H9 (cell line): Measurements from ENCODE around the gene WARS2. TPM values are rescaled to one million over a fixed set of nuclear protein-coding genes. Genes with fewer than 3 reads are reported as not detected.

Experiments used
- DNase-seq: peaks from one replicate; pipeline ENCODE4 v3.0.0-alpha.2; 2017
- H2AFZ ChIP-seq: one replicate; pipeline ENCODE4 v1.6.1; 2013; ENCODE audit warnings: mild to moderate bottlenecking, low read length, control low read depth, moderate library complexity
- H2AK5ac ChIP-seq: 2 replicates; pipeline ENCODE4 v1.6.1; 2013; ENCODE audit warnings: low read length, control low read depth, mixed read lengths; ENCODE audit not compliant: insufficient read length
- H2BK120ac ChIP-seq: one replicate; pipeline ENCODE4 v1.6.1; 2013; ENCODE audit warnings: low read depth, mild to moderate bottlenecking, low read length, control low read depth, inconsistent platforms; ENCODE audit not compliant: poor library complexity, severe bottlenecking
- H2BK12ac ChIP-seq: 2 replicates; pipeline ENCODE4 v1.6.1; 2013; ENCODE audit warnings: low read length, control low read depth, mixed read lengths, low read depth; ENCODE audit not compliant: insufficient read length
- H2BK15ac ChIP-seq: 2 replicates; pipeline ENCODE4 v1.6.1; 2013; ENCODE audit warnings: low read depth, low read length, control low read depth
- H2BK20ac ChIP-seq: one replicate; pipeline ENCODE4 v1.6.1; 2013; ENCODE audit warnings: low read depth, mild to moderate bottlenecking, low read length, control low read depth, inconsistent platforms; ENCODE audit not compliant: poor library complexity, severe bottlenecking
- H2BK5ac ChIP-seq: 2 replicates; pipeline ENCODE4 v1.6.1; 2013; ENCODE audit warnings: low read length, control low read depth, mixed read lengths; ENCODE audit not compliant: insufficient read length
- H3K14ac ChIP-seq: 2 replicates; pipeline ENCODE4 v1.6.1; 2013; ENCODE audit warnings: low read length, control low read depth; ENCODE audit not compliant: insufficient read depth
- H3K18ac ChIP-seq: 2 replicates; pipeline ENCODE4 v1.6.1; 2013; ENCODE audit warnings: low read depth, mild to moderate bottlenecking, mixed read lengths, low read length, control low read depth; ENCODE audit not compliant: insufficient read length
- H3K23ac ChIP-seq: 2 replicates; pipeline ENCODE4 v1.6.1; 2013; ENCODE audit warnings: low read length, control low read depth, mixed read lengths, low read depth; ENCODE audit not compliant: insufficient read length
- H3K23me2 ChIP-seq: 2 replicates; pipeline ENCODE4 v1.6.1; 2013; ENCODE audit warnings: low read depth, mild to moderate bottlenecking, mixed read lengths, low read length, control low read depth; ENCODE audit not compliant: insufficient read length, poor library complexity, severe bottlenecking
- H3K27ac ChIP-seq: 2 replicates; pipeline ENCODE4 v1.5.1; 2013; ENCODE audit warnings: low read length, control low read depth, mixed read lengths, low read depth; ENCODE audit not compliant: insufficient read length
- H3K27me3 ChIP-seq: 2 replicates; pipeline ENCODE4 v1.6.1; 2013; ENCODE audit warnings: low read length, control low read depth, inconsistent platforms; ENCODE audit not compliant: insufficient read depth
- H3K4ac ChIP-seq: 2 replicates; pipeline ENCODE4 v1.6.1; 2013; ENCODE audit warnings: low read depth, mild to moderate bottlenecking, control low read depth, inconsistent platforms, low read length, moderate library complexity
- H3K4me1 ChIP-seq: 2 replicates; pipeline ENCODE4 v1.6.1; 2013; ENCODE audit warnings: low read length, control low read depth, inconsistent platforms; ENCODE audit not compliant: insufficient read depth
- H3K4me2 ChIP-seq: 2 replicates; pipeline ENCODE4 v1.6.1; 2013; ENCODE audit warnings: low read length, control low read depth, mixed read lengths; ENCODE audit not compliant: insufficient read length, insufficient read depth
- H3K56ac ChIP-seq: 2 replicates; pipeline ENCODE4 v1.6.1; 2013; ENCODE audit warnings: low read depth, mild to moderate bottlenecking, mixed read lengths, low read length, control low read depth; ENCODE audit not compliant: insufficient read length
- H3K79me1 ChIP-seq: 2 replicates; pipeline ENCODE4 v1.6.1; 2013; ENCODE audit warnings: low read depth, mild to moderate bottlenecking, moderate library complexity, low read length, control low read depth, inconsistent platforms; ENCODE audit not compliant: insufficient read depth, poor library complexity, severe bottlenecking
- H3K79me2 ChIP-seq: 2 replicates; pipeline ENCODE4 v1.6.1; 2013; ENCODE audit warnings: low read length, control low read depth, inconsistent platforms; ENCODE audit not compliant: insufficient read depth
- H3K9ac ChIP-seq: 2 replicates; pipeline ENCODE4 v1.6.1; 2013; ENCODE audit warnings: low read length, control low read depth, mixed read lengths; ENCODE audit not compliant: insufficient read length; ENCODE audit errors: extremely low read depth
- H3K9me3 ChIP-seq: one replicate; pipeline ENCODE4 v1.6.1; 2013; ENCODE audit warnings: low read depth, low read length, inconsistent platforms; ENCODE audit not compliant: control insufficient read depth
- H3T11ph ChIP-seq: one replicate; pipeline ENCODE4 v1.6.1; 2013; ENCODE audit warnings: mild to moderate bottlenecking, low read length, control low read depth, inconsistent platforms
- H4K20me1 ChIP-seq: one replicate; pipeline ENCODE4 v1.6.1; 2013; ENCODE audit not compliant: control insufficient read depth, insufficient read length, insufficient read depth
- H4K5ac ChIP-seq: 2 replicates; pipeline ENCODE4 v1.6.1; 2013; ENCODE audit warnings: low read depth, mild to moderate bottlenecking, mixed read lengths, low read length, control low read depth; ENCODE audit not compliant: insufficient read length
- H4K8ac ChIP-seq: replicated peaks from 2 replicates; pipeline ENCODE4 v1.6.1; 2013; ENCODE audit warnings: low read length, control low read depth, mixed read lengths, low read depth; ENCODE audit not compliant: insufficient read length
- H4K91ac ChIP-seq: 2 replicates; pipeline ENCODE4 v1.6.1; 2013; ENCODE audit warnings: low read depth, mild to moderate bottlenecking, moderate library complexity, mixed read lengths, low read length, control low read depth; ENCODE audit not compliant: insufficient read length
- H3K27ac Mint-ChIP-seq, 3 experiments: 2 replicates in 2 of 3; 3 replicates in 1 of 3; pipeline ENCODE4 v1.8.0; 2020 to 2021; ENCODE audit warnings: mixed read lengths in 3 of 3, mild to moderate bottlenecking in 1 of 3, moderate library complexity in 1 of 3
- H3K27me3 Mint-ChIP-seq: 2 replicates; pipeline ENCODE4 v1.8.0; 2021; ENCODE audit warnings: low read depth, mild to moderate bottlenecking, moderate library complexity, mixed read lengths
- H3K36me3 Mint-ChIP-seq, 3 experiments: 2 replicates in 2 of 3; 3 replicates in 1 of 3; pipeline ENCODE4 v1.8.0; 2020 to 2021; ENCODE audit warnings: low read depth in 3 of 3, mixed read lengths in 3 of 3; ENCODE audit not compliant: insufficient read depth in 1 of 3
- H3K4me1 Mint-ChIP-seq, 2 experiments: 2 replicates each; pipeline ENCODE4 v1.8.0; 2020; ENCODE audit warnings: mixed read lengths in 2 of 2
- H3K4me3 Mint-ChIP-seq, 2 experiments: 2 replicates in 1 of 2; 3 replicates in 1 of 2; pipeline ENCODE4 v1.8.0; 2020 to 2021; ENCODE audit warnings: mild to moderate bottlenecking in 2 of 2, mixed read lengths in 2 of 2, moderate library complexity in 1 of 2
- H3K9me3 Mint-ChIP-seq, 2 experiments: 2 replicates in 1 of 2; 3 replicates in 1 of 2; pipeline ENCODE4 v1.8.0; 2020; ENCODE audit warnings: mild to moderate bottlenecking in 2 of 2, mixed read lengths in 2 of 2, moderate library complexity in 1 of 2
- CTCF ChIP-seq: fragments of 200-600 bp; sonication (generic); conservative IDR thresholded peaks from 3 replicates; pipeline ENCODE4 v1.8.0; 2021; ENCODE audit warnings: antibody characterized with exemption, mild to moderate bottlenecking
- WGBS: extraction: QIAGEN DNeasy Blood & Tissue Kit; methylation state at CpG from one replicate; pipeline ENCODE4 v1.1.7; 2013; ENCODE audit warnings: missing lambda C conversion rate, low lambda C conversion rate, mixed read lengths; ENCODE audit not compliant: insufficient read length; ENCODE audit errors: extremely low coverage; 5-methylcytosine and 5-hydroxymethylcytosine counted together
- total RNA-seq: library from RNA; stranded (reverse); gene quantifications from 2 replicates; pipeline ENCODE4 v1.2.1, GENCODE V29; 2021

Gene WARS2
- total RNA-seq, 1 experiment from 2014 or later = 9.7 TPM

GRCh38 chr1:119125874-119126273 is 14.6 kb downstream of the WARS2 start:
- Histone ChIP-seq H3K14ac (no peak overlapping the region), H2BK15ac (no peak overlapping the region), H2BK20ac (no peak overlapping the region), H3K18ac (no peak overlapping the region), H3K79me2 (no peaks in the 10 kb centered on the region), H2BK120ac (no peak overlapping the region), H4K5ac (no peak overlapping the region), H4K20me1 (no peaks in the 10 kb centered on the region), H3K27me3 (no peaks in the 10 kb centered on the region), H3K9ac (no peak overlapping the region), H2AK5ac (no peak overlapping the region), H3K23ac (no peak overlapping the region), H3T11ph (no peak overlapping the region), H3K9me3 (no peaks in the 10 kb centered on the region), H3K79me1 (no peaks in the 10 kb centered on the region), H2BK5ac (no peak overlapping the region), H4K8ac (no peak overlapping the region), H2BK12ac (no peak overlapping the region), H3K4ac (no peak overlapping the region), H3K4me1 (no peaks in the 10 kb centered on the region), H3K27ac (no peak overlapping the region), H4K91ac (no peak overlapping the region), H3K56ac (no peak overlapping the region), H2AFZ (no peak overlapping the region), H3K23me2 (no peaks in the 10 kb centered on the region), H3K4me2 (no peak overlapping the region)
- Mint-ChIP-seq H3K36me3 (no peaks in the 10 kb centered on the region), H3K9me3 (no peaks in the 10 kb centered on the region), H3K4me1 (no peaks in the 10 kb centered on the region), H3K27me3 (no peaks in the 10 kb centered on the region), H3K4me3 (no peak overlapping the region), H3K27ac (no peak overlapping the region; a peak in 1 of 7 replicates)
- no peak for DNase-seq
- TF ChIP-seq CTCF = no peak
- no CpG with 5 or more reads among the region's 1 CpG for WGBS
